Spleen (tissue), 11 donors: ENCODE measurements around the gene ITGB4. TPM values are rescaled to one million over a fixed set of nuclear protein-coding genes. Genes with fewer than 3 reads are reported as not detected.
A peak's percentile ranks its signal among the peaks of the same experiment; 100 is the strongest.

Experiments
- DNase-seq: peaks from one replicate; pipeline ENCODE4 v3.0.0-alpha.2; 2020
- H3K27ac ChIP-seq, 8 donors: fragments of 200-600 bp; sonication (generic) in 7 of 8; 1 replicate in 4 of 8; 2 replicates in 4 of 8; pipeline versions ENCODE4 v1.5.0 to v1.8.0; 2016 to 2021; ENCODE audit warnings: inconsistent platforms in 4 of 8, mild to moderate bottlenecking in 4 of 8, moderate library complexity in 1 of 8
- H3K27me3 ChIP-seq, 7 donors: fragments of 200-600 bp; sonication (generic) in 6 of 7; replicated peaks in 1 of 7; 1 replicate in 4 of 7; 2 replicates in 3 of 7; pipeline versions ENCODE4 v1.5.0 to v1.8.0; 2016 to 2021; ENCODE audit warnings: inconsistent platforms in 3 of 7, mild to moderate bottlenecking in 1 of 7
- H3K36me3 ChIP-seq, 6 donors: fragments of 200-600 bp; sonication (generic) in 5 of 6; 1 replicate in 4 of 6; 2 replicates in 2 of 6; pipeline versions ENCODE4 v1.5.0 to v1.8.0; 2016 to 2021; ENCODE audit warnings: inconsistent platforms in 2 of 6
- H3K4me1 ChIP-seq, 6 donors: fragments of 200-600 bp; sonication (generic) in 5 of 6; 1 replicate in 3 of 6; 2 replicates in 3 of 6; pipeline versions ENCODE4 v1.5.0 to v1.8.0; 2016 to 2021; ENCODE audit warnings: inconsistent platforms in 3 of 6
- H3K4me3 ChIP-seq, 8 donors: fragments of 200-600 bp; sonication (generic) in 7 of 8; 1 replicate in 4 of 8; 2 replicates in 4 of 8; pipeline versions ENCODE4 v1.5.0 to v1.8.0; 2016 to 2021; ENCODE audit warnings: inconsistent platforms in 4 of 8, mild to moderate bottlenecking in 4 of 8, moderate library complexity in 2 of 8
- H3K9me3 ChIP-seq, 8 donors: fragments of 200-600 bp; sonication (generic) in 7 of 8; 1 replicate in 4 of 8; 2 replicates in 4 of 8; pipeline versions ENCODE4 v1.5.0 to v1.8.0; 2016 to 2021; ENCODE audit warnings: inconsistent platforms in 4 of 8
- POLR2A ChIP-seq, 3 donors: fragments of 450-650 bp; IDR thresholded peaks; one replicate each; pipeline ENCODE4 v1.5.1; 2017; ENCODE audit warnings: antibody characterized with exemption in 3 of 3, mild to moderate bottlenecking in 1 of 3
- POLR2AphosphoS5 ChIP-seq, 3 donors: sonication (generic); formaldehyde crosslinking; IDR thresholded peaks; one replicate each; pipeline ENCODE4 v1.5.1; 2017; ENCODE audit warnings: antibody characterized with exemption in 3 of 3
- whole genome bisulfite sequencing, 5 donors: extraction: QIAGEN DNeasy Blood & Tissue Kit in 3 of 5; methylation state at CpG; one replicate each; pipeline versions ENCODE4 v1.1.5 to v1.1.7; 2013 to 2018; 5-methylcytosine and 5-hydroxymethylcytosine counted together
- intact Hi-C: fragments of 100-400 bp; cut with DNase I; formaldehyde crosslinking; loops from one replicate; pipeline ENCODE4 v1.15.0; 2023; ENCODE audit warnings: low total_unique reads
- polyA plus RNA-seq, 3 donors: library from polyadenylated mRNA; stranded (reverse); fragments of 200-250 nt; gene quantifications; one replicate each; pipeline ENCODE4 v1.2.1, GENCODE V29; 2013
- total RNA-seq, 7 donors: library from RNA; depleted of rRNA in 3 of 7; stranded (reverse); fragments of >200 nt in 3 of 7; fragmentation: NEBNext Ultra II Directional in 4 of 7; extraction: Animal tissue kit (Norgen Biotek cat#: 25700) in 4 of 7; gene quantifications; one replicate each; pipeline versions ENCODE4 v1.1.0 to v1.2.1, GENCODE V29; 2016 to 2021
- TF ChIP-seq, protein P1 (sequence below), 11 experiments: fragments of 200-600 bp in 7 of 11; fragments of 450-650 bp in 4 of 11; sonication (generic) in 4 of 11; IDR thresholded peaks in 8 of 11; conservative IDR thresholded peaks in 3 of 11; 1 replicate in 7 of 11; 2 replicates in 4 of 11; pipeline versions ENCODE4 v1.4.0 to v1.8.0; 2016 to 2021; ENCODE audit warnings: antibody characterized with exemption in 11 of 11, inconsistent platforms in 4 of 11, mild to moderate bottlenecking in 1 of 11
- donor health status: healthy with polysubstance abuse.
- donor health status: DM: no; HTN: no; CAD: no; lungs with moderate emphysema.
- donor health status: DM: no; HTN: no; CAD: no.
- donor health status: Bipolar disorder and iron deficiency.
- donor health status: healthy.
- donor health status: DM: no; HTN: no; CAD: no.
- donor health status: DM: yes; HTN: yes; CAD: no.

ITGB4 gene
- total and polyA plus RNA-seq, 10 donors: 16.6 to 205 (median 82.6) TPM

DNA sequence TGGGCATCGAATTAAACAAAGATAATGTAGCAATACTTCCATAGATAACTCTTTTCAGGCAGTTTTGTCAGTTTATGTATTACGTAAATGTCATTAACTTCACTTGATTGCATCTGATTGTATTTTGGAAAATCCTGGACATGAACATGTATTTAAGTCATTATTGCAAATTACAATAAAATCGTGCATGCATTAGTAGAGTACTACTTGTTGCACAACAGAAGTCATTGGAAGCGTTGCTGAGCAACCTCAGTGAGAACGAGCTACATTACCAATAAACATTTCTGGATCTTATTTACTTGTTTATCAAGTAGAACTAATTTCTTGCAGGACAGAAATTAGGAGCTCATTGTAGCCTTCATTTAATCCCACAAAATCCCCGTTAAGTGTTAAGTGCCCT, 70.0 kb downstream of the ITGB4 start:
- Histone ChIP-seq H3K9me3 (no peaks in the 10 kb centered on the region), H3K27ac (no peak overlapping the region), H3K4me1 (peaks cover 12 to 73% (median 26%) of the 10 kb centered on the region in 6 donors), H3K36me3 (peaks cover 0 to 62% (median 13%) of the 10 kb centered on the region in 6 donors), H3K27me3 (no peaks in the 10 kb centered on the region), H3K4me3 (no peak overlapping the region)
- WGBS, 5 donors: 74 to 92% (median 85%) methylated on average over 6 of the region's 6 CpGs
- TF ChIP-seq, protein P1, sequence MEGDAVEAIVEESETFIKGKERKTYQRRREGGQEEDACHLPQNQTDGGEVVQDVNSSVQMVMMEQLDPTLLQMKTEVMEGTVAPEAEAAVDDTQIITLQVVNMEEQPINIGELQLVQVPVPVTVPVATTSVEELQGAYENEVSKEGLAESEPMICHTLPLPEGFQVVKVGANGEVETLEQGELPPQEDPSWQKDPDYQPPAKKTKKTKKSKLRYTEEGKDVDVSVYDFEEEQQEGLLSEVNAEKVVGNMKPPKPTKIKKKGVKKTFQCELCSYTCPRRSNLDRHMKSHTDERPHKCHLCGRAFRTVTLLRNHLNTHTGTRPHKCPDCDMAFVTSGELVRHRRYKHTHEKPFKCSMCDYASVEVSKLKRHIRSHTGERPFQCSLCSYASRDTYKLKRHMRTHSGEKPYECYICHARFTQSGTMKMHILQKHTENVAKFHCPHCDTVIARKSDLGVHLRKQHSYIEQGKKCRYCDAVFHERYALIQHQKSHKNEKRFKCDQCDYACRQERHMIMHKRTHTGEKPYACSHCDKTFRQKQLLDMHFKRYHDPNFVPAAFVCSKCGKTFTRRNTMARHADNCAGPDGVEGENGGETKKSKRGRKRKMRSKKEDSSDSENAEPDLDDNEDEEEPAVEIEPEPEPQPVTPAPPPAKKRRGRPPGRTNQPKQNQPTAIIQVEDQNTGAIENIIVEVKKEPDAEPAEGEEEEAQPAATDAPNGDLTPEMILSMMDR (IDR thresholded peaks at IDR 0.05 in 8 of 11, conservative IDR thresholded peaks at IDR 0.05 in 3 of 11): no peak
- no peak for TF ChIP-seq POLR2AphosphoS5 (IDR thresholded peaks at IDR 0.05)
- no peak for TF ChIP-seq POLR2A (IDR thresholded peaks at IDR 0.05)
- intact Hi-C loops: no loop called here
- no peak for DNase-seq

DNA sequence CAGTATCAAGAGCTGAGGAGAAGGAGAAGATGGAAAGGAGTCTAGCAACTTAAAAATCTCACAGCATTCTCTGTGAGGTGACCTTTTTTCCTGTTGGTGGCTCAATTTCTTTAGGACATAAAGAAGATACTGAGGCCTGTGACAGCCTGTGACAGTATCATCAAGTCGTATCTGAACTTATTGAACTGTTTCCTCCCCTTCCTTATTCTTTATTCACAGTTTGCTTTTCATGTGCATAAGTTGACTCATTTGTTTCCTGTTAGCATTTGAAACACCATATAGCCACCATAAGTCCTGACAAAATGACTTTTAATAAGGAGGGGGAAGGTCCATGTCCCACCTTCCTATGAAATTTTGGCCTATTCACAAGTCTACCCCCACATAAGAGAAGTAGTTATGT, 72.2 kb downstream of the ITGB4 start:
- Histone ChIP-seq H3K27me3 (no peaks in the 10 kb centered on the region), H3K27ac (no peak overlapping the region), H3K9me3 (no peaks in the 10 kb centered on the region), H3K4me3 (no peak overlapping the region), H3K4me1 (peaks cover 0 to 51% (median 8%) of the 10 kb centered on the region in 6 donors), H3K36me3 (peaks cover 4 to 84% (median 24%) of the 10 kb centered on the region in 6 donors)
- WGBS, 5 donors: 53 to 63% (median 56%) methylated on average over 1 of the region's 1 CpG
- intact Hi-C loops: no loop called here
- TF ChIP-seq POLR2A (IDR thresholded peaks at IDR 0.05) (no peak), POLR2AphosphoS5 (IDR thresholded peaks at IDR 0.05) (no peak)
- DNase-seq: no peak

GRCh38 chr17:75795820-75796607, 74.8 kb downstream of the ITGB4 start:
- TF ChIP-seq POLR2AphosphoS5 (IDR thresholded peaks at IDR 0.05): no peak
- TF ChIP-seq, protein P1 (IDR thresholded peaks at IDR 0.05 in 8 of 11, conservative IDR thresholded peaks at IDR 0.05 in 3 of 11): no peak
- TF ChIP-seq POLR2A (IDR thresholded peaks at IDR 0.05): no peak
- H3K36me3 ChIP-seq: peaks cover 4 to 99% (median 40%) of the 10 kb centered on the region in 6 donors
- peak; percentile 6 for DNase-seq
- H3K4me1 ChIP-seq: peaks cover 0 to 29% (median 0%) of the 10 kb centered on the region in 6 donors
- intact Hi-C loops: no loop called here
- H3K4me3 ChIP-seq: no peak overlapping the region
- no peak overlapping the region for H3K27ac ChIP-seq
- WGBS, 5 donors: 91 to 96% (median 94%) methylated on average over 8 of the region's 8 CpGs
- no peaks in the 10 kb centered on the region for H3K27me3 ChIP-seq
- no peaks in the 10 kb centered on the region for H3K9me3 ChIP-seq

- intact Hi-C loops: no loop called here
- Histone ChIP-seq H3K4me1 (peaks cover 0 to 19% (median 8%) of the 10 kb centered on the region in 6 donors), H3K9me3 (no peaks in the 10 kb centered on the region), H3K27me3 (no peaks in the 10 kb centered on the region), H3K36me3 (peaks cover 4 to 82% (median 35%) of the 10 kb centered on the region in 6 donors), H3K4me3 (no peak overlapping the region), H3K27ac (no peak overlapping the region)
- DNase-seq: peak; percentile 14
- WGBS, 5 donors: 71 to 88% (median 83%) methylated on average over 4 of the region's 4 CpGs
- TF ChIP-seq POLR2AphosphoS5 (IDR thresholded peaks at IDR 0.05): no peak
- TF ChIP-seq POLR2A (IDR thresholded peaks at IDR 0.05): no peak
Measured at GRCh38 chr17:75799402-75799801, 78.1 kb downstream of the ITGB4 start.

DNA sequence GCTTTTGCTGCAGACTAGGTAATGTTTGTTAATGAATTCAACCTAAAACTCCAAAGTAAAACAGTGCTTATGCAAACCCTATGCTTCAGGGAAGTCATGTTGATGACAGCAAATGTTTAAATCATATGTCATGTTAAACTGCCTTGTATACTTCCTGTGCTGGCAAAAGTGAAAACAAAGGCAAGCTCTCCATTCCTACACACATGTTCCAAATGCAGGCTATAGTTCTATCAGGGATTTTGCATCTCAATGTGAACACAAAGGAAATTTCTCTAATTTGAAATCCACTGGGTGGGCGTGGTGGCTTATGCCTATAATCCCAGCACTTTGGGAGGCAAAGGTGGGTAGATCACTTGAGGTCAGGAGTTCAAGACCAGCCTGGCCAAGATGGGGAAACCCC, 82.6 kb downstream of the ITGB4 start:
- Histone ChIP-seq H3K27me3 (no peaks in the 10 kb centered on the region), H3K27ac (no peak overlapping the region), H3K4me3 (no peak overlapping the region), H3K4me1 (peaks cover 0 to 34% (median 13%) of the 10 kb centered on the region in 6 donors), H3K9me3 (no peaks in the 10 kb centered on the region), H3K36me3 (peaks cover 0 to 44% (median 17%) of the 10 kb centered on the region in 6 donors)
- peak; percentile 1 for DNase-seq
- intact Hi-C loops: no loop called here
- WGBS, 5 donors: 83 to 93% (median 88%) methylated on average over 1 of the region's 1 CpG
- no peak for TF ChIP-seq POLR2AphosphoS5 (IDR thresholded peaks at IDR 0.05)
- no peak for TF ChIP-seq POLR2A (IDR thresholded peaks at IDR 0.05)
- TF ChIP-seq, protein P1 (IDR thresholded peaks at IDR 0.05 in 8 of 11, conservative IDR thresholded peaks at IDR 0.05 in 3 of 11): no peak
